Mucosa of descending colon (tissue), 3 donors: ENCODE results near the gene CFAP77. TPM values are rescaled to one million over a fixed set of nuclear protein-coding genes. Genes with fewer than 3 reads are reported as not detected.

ENCODE experiments used
- ATAC-seq: fragments of 200-7000 bp; cut with Tn5 transposase; one replicate; pipeline ENCODE4 v1.9.1; 2020; ENCODE audit warnings: mild to moderate bottlenecking, moderate library complexity
- DNase-seq, 3 donors: peaks; one replicate each; pipeline ENCODE4 v3.0.0-alpha.2; 2020
- H3K36me3 ChIP-seq: fragments of 200-600 bp; one replicate; pipeline ENCODE4 v1.8.0; 2021; ENCODE audit warnings: low read depth, mild to moderate bottlenecking
- H3K4me1 ChIP-seq: fragments of 200-600 bp; one replicate; pipeline ENCODE4 v1.8.0; 2021; ENCODE audit warnings: low read depth, mild to moderate bottlenecking
- H3K4me3 ChIP-seq: fragments of 200-600 bp; one replicate; pipeline ENCODE4 v1.8.0; 2021; ENCODE audit warnings: mild to moderate bottlenecking
- H3K9me3 ChIP-seq: fragments of 200-600 bp; one replicate; pipeline ENCODE4 v1.8.0; 2021; ENCODE audit warnings: mild to moderate bottlenecking
- CTCF ChIP-seq: fragments of 200-600 bp; IDR thresholded peaks from one replicate; pipeline ENCODE4 v1.8.0; 2022; ENCODE audit warnings: antibody characterized with exemption, mild to moderate bottlenecking
- intact Hi-C, 2 donors: fragments of 100-400 bp; cut with DNase I in 1 of 2; cut with micrococcal nuclease in 1 of 2; formaldehyde crosslinking; loops; one replicate each; pipeline versions ENCODE4 v1.11.0 to v1.11.1; 2022; cut with DNase I, micrococcal nuclease
- total RNA-seq, 3 donors: library from RNA; stranded (reverse); fragmentation: NEBNext Ultra II Directional in 2 of 3; extraction: Animal tissue kit (Norgen Biotek cat#: 25700) in 2 of 3; gene quantifications; one replicate each; pipeline versions ENCODE4 v1.2.1 to v1.2.4, GENCODE V29; 2021 to 2023
- donor health status: DM: no; HTN: no; CAD: no; lungs with moderate emphysema.
- donor health status: DM: no; HTN: no; CAD: no.
- donor health status: DM: no; HTN: yes; CAD: no.

Gene CFAP77
- total RNA-seq, 3 donors from 2014 or later: not detected

- Histone ChIP-seq H3K4me3 (no peak overlapping the region), H3K36me3 (no peaks in the 10 kb centered on the region), H3K4me1 (peaks cover 26% of the 10 kb centered on the region), H3K9me3 (no peaks in the 10 kb centered on the region)
- intact Hi-C loops: no loop called here
- DNase-seq (peak in 2 of 3 donors; percentile 34 to 51), ATAC-seq (no peak)
- TF ChIP-seq CTCF: no peak
Measured at GRCh38 chr9:132410642-132411041, 631 bp downstream of the CFAP77 start.

DNA sequence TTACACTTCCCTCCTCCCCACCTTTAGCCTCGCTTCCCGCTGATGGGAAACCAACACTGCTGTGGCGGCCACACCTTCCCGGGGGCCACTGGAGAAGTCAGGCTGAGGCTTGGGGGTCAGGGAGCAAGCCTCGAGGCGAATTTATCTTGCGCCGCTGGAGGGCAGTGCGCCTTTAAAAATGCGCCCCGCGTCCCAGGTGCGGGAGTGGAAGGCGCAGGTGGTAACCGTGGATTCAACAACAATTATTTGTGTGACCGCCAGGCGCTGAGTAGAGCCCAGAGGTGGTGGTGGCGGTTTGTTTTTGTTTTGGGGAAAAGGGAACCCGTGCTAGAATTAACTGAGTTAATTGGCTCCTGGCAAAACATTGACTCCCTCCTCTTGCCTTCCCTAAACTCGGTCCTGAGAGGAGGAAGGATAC lies 1.1 kb downstream of the CFAP77 start:
- no peak overlapping the region for H3K4me3 ChIP-seq
- DNase-seq: peak; percentile 54 to 73 (median 61)
- peaks cover 22% of the 10 kb centered on the region for H3K4me1 ChIP-seq
- H3K36me3 ChIP-seq: no peaks in the 10 kb centered on the region
- TF ChIP-seq CTCF: peak; percentile 48
- intact Hi-C loops: no loop called here
- H3K9me3 ChIP-seq: no peaks in the 10 kb centered on the region
- peak; percentile 71 for ATAC-seq

DNA sequence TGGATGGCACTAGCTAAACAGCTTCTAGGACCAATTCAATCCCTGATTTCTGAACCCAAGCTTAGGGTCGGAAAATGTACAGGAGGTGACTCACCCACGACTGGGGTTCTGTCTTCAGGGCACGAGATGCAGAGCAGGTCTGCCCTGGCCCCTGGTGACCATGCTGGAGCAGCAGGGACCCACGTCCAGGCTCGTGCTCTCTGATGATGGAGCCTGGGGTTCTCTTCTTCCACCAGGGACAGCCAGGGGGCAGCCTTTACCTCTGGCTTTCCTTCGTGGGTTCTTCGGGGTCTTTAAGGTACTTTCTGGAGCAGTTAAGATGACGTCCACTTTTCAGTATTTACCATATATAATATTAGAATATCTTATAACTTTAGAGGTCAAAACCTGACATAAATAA lies 2.1 kb downstream of the CFAP77 start:
- intact Hi-C loops: no loop called here
- DNase-seq (no peak), ATAC-seq (no peak)
- Histone ChIP-seq H3K4me1 (peaks cover 21% of the 10 kb centered on the region), H3K4me3 (no peak overlapping the region), H3K9me3 (no peaks in the 10 kb centered on the region), H3K36me3 (no peaks in the 10 kb centered on the region)
- no peak for TF ChIP-seq CTCF

- ATAC-seq (no peak), DNase-seq (no peak)
- Histone ChIP-seq H3K4me3 (no peak overlapping the region), H3K9me3 (no peaks in the 10 kb centered on the region), H3K36me3 (no peaks in the 10 kb centered on the region), H3K4me1 (peaks cover 18% of the 10 kb centered on the region)
- intact Hi-C loops: no loop called here
- TF ChIP-seq CTCF: no peak
Measured at GRCh38 chr9:132413926-132414325, 3.9 kb downstream of the CFAP77 start.

- no peak for DNase-seq
- no peak for ATAC-seq
- intact Hi-C loops: no loop called here
Measured at GRCh38 chr9:132414731-132415130, 4.7 kb downstream of the CFAP77 start.

More at GRCh38 chr9:132414731-132415130, 4.7 kb downstream of the CFAP77 start:
- Histone ChIP-seq H3K4me1 (peaks cover 16% of the 10 kb centered on the region), H3K4me3 (no peak overlapping the region), H3K9me3 (no peaks in the 10 kb centered on the region), H3K36me3 (no peaks in the 10 kb centered on the region)
- no peak for TF ChIP-seq CTCF
